ENCODE results near the gene VENTX.

The VENTX gene

GRCh38 chr10:133275684-133276092 lies 38.0 kb downstream of the VENTX start:
- FAIRE-seq: no peak

GRCh38 chr10:133276100-133276434 lies 38.4 kb downstream of the VENTX start:
- FAIRE-seq: no peak

GRCh38 chr10:133276435-133277201 lies 39.0 kb downstream of the VENTX start, which contains the start of gene ADAM8:
Gene ADAM8 (minus strand): TSS chr10:133276868. CDS start chr10:133276817, 51 bp downstream.
- no peak for FAIRE-seq

- no peak for FAIRE-seq
These were observed 39.8 kb downstream of the VENTX start for GRCh38 chr10:133277277-133277992.

GRCh38 chr10:133277993-133278576 lies 40.4 kb downstream of the VENTX start:
- no peak for FAIRE-seq

GRCh38 chr10:133278577-133279265 lies 41.1 kb downstream of the VENTX start:
- FAIRE-seq: no peak

- FAIRE-seq: no peak
These were observed 41.9 kb downstream of the VENTX start for GRCh38 chr10:133279326-133280226.

GRCh38 chr10:133280391-133281059 lies 42.9 kb downstream of the VENTX start:
- FAIRE-seq: no peak

- FAIRE-seq: no peak
These were observed 43.4 kb downstream of the VENTX start for GRCh38 chr10:133281084-133281483.

GRCh38 chr10:133281628-133282372 lies 44.1 kb downstream of the VENTX start:
- no peak for FAIRE-seq

- FAIRE-seq: no peak
These were observed 45.3 kb downstream of the VENTX start for GRCh38 chr10:133282846-133283390.

- no peak for FAIRE-seq
These were observed 46.3 kb downstream of the VENTX start for GRCh38 chr10:133283931-133284330.

GRCh38 chr10:133285217-133285616 lies 47.6 kb downstream of the VENTX start:
- FAIRE-seq: no peak

- FAIRE-seq: no peak
These were observed 48.7 kb downstream of the VENTX start for GRCh38 chr10:133286366-133286765.

GRCh38 chr10:133287832-133288500 lies 50.3 kb downstream of the VENTX start:
- no peak for FAIRE-seq

GRCh38 chr10:133289761-133290160 lies 52.1 kb downstream of the VENTX start:
- FAIRE-seq: no peak

Data from colon (tissue), 2 donors.